ENCODE data around the gene DHRSX.

The DHRSX gene

GRCh38 chrX:2423899-2424298 lies 76.9 kb downstream of the DHRSX start:
- ChIA-PET CTCF (no interaction called here), POLR2A (no interaction called here)
- H3K4me3 ChIP-seq (ENCODE audit: low read depth, low read length) = no peak overlapping the region
- no peaks in the 10 kb centered on the region; a peak in 1 of 3 replicates for H3K36me3 ChIP-seq (ENCODE audit: control insufficient read depth in 2 of 2, insufficient read depth in 1 of 2, low read length in 2 of 2)
- no peak overlapping the region for H3K27ac ChIP-seq (ENCODE audit: extremely low read depth, low read depth, low read length)
- H3K9me3 ChIP-seq (ENCODE audit: control insufficient read depth, insufficient read depth, low read depth, low read length) = no peaks in the 10 kb centered on the region
- H3K4me1 ChIP-seq (ENCODE audit: control insufficient read depth, insufficient read depth, low read length) = no peaks in the 10 kb centered on the region
- peak; percentile 89 for TF ChIP-seq ZFP69B (tag by site-specific recombination; IDR thresholded peaks at IDR 0.05)
- TF ChIP-seq, protein P1, sequence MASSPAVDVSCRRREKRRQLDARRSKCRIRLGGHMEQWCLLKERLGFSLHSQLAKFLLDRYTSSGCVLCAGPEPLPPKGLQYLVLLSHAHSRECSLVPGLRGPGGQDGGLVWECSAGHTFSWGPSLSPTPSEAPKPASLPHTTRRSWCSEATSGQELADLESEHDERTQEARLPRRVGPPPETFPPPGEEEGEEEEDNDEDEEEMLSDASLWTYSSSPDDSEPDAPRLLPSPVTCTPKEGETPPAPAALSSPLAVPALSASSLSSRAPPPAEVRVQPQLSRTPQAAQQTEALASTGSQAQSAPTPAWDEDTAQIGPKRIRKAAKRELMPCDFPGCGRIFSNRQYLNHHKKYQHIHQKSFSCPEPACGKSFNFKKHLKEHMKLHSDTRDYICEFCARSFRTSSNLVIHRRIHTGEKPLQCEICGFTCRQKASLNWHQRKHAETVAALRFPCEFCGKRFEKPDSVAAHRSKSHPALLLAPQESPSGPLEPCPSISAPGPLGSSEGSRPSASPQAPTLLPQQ (tag by site-specific recombination; IDR thresholded peaks at IDR 0.05) = peak; percentile 97
- TF ChIP-seq YY1 (tag by site-specific recombination; IDR thresholded peaks at IDR 0.05) = no peak
- no peak for TF ChIP-seq ZNF138 (tag by site-specific recombination; IDR thresholded peaks at IDR 0.05; ENCODE audit: borderline replicate concordance)
- TF ChIP-seq ZNF747 (tag by site-specific recombination; IDR thresholded peaks at IDR 0.05) = no peak

DNA sequence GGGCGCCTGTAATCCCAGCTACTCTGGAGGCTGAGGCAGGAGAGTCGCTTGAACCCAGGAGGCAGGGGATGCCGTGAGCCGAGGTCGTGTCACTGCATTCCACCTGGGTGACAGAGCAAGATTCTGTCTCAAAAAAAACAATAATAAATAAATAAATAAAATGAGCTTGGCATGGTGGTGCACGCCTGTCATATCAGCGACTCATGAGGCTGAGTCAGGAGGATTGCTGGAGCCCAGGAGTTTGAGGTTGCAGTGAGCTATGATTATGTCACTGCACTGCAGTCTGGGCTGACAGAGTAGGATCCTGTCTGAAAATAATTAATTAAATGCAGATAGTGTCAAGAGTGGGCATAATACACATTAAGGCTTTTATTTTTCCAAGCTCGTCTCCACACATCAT lies 77.5 kb downstream of the DHRSX start:
- ChIA-PET POLR2A (no interaction called here), CTCF (no interaction called here)
- H3K27ac ChIP-seq (ENCODE audit: extremely low read depth, low read depth, low read length) = no peak overlapping the region
- TF ChIP-seq ZFP41 (tag by site-specific recombination; IDR thresholded peaks at IDR 0.05; ENCODE audit: borderline replicate concordance) = no peak
- no peak for TF ChIP-seq ZNF221 (tag by site-specific recombination; IDR thresholded peaks at IDR 0.05; ENCODE audit: borderline replicate concordance)
- no peak for TF ChIP-seq ZNF768 (tag by site-specific recombination; IDR thresholded peaks at IDR 0.05)
- TF ChIP-seq, protein P2, sequence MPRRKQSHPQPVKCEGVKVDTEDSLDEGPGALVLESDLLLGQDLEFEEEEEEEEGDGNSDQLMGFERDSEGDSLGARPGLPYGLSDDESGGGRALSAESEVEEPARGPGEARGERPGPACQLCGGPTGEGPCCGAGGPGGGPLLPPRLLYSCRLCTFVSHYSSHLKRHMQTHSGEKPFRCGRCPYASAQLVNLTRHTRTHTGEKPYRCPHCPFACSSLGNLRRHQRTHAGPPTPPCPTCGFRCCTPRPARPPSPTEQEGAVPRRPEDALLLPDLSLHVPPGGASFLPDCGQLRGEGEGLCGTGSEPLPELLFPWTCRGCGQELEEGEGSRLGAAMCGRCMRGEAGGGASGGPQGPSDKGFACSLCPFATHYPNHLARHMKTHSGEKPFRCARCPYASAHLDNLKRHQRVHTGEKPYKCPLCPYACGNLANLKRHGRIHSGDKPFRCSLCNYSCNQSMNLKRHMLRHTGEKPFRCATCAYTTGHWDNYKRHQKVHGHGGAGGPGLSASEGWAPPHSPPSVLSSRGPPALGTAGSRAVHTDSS (tag by site-specific recombination; IDR thresholded peaks at IDR 0.05) = no peak
- TF ChIP-seq ZNF114 (tag by site-specific recombination; IDR thresholded peaks at IDR 0.05) = no peak
- no peak for TF ChIP-seq ZNF776 (tag by site-specific recombination; IDR thresholded peaks at IDR 0.05; ENCODE audit: borderline replicate concordance)
- TF ChIP-seq ZNF202 (tag by site-specific recombination; IDR thresholded peaks at IDR 0.05; ENCODE audit: borderline replicate concordance) = no peak
- TF ChIP-seq ZNF639 (tag by site-specific recombination; IDR thresholded peaks at IDR 0.05) = peak; percentile 52; the same call in 1 of the 2 replicates
- TF ChIP-seq ZNF548 (tag by site-specific recombination; IDR thresholded peaks at IDR 0.05) = no peak
- no peak for TF ChIP-seq ZNF660 (tag by site-specific recombination; IDR thresholded peaks at IDR 0.05)
- TF ChIP-seq, protein P3, sequence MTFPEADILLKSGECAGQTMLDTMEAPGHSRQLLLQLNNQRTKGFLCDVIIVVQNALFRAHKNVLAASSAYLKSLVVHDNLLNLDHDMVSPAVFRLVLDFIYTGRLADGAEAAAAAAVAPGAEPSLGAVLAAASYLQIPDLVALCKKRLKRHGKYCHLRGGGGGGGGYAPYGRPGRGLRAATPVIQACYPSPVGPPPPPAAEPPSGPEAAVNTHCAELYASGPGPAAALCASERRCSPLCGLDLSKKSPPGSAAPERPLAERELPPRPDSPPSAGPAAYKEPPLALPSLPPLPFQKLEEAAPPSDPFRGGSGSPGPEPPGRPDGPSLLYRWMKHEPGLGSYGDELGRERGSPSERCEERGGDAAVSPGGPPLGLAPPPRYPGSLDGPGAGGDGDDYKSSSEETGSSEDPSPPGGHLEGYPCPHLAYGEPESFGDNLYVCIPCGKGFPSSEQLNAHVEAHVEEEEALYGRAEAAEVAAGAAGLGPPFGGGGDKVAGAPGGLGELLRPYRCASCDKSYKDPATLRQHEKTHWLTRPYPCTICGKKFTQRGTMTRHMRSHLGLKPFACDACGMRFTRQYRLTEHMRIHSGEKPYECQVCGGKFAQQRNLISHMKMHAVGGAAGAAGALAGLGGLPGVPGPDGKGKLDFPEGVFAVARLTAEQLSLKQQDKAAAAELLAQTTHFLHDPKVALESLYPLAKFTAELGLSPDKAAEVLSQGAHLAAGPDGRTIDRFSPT (tag by site-specific recombination; IDR thresholded peaks at IDR 0.05) = peak; percentile 56; the same call in 1 of the 2 replicates
- no peak for TF ChIP-seq ZNF140 (tag by site-specific recombination; IDR thresholded peaks at IDR 0.05)
- TF ChIP-seq, protein P4, sequence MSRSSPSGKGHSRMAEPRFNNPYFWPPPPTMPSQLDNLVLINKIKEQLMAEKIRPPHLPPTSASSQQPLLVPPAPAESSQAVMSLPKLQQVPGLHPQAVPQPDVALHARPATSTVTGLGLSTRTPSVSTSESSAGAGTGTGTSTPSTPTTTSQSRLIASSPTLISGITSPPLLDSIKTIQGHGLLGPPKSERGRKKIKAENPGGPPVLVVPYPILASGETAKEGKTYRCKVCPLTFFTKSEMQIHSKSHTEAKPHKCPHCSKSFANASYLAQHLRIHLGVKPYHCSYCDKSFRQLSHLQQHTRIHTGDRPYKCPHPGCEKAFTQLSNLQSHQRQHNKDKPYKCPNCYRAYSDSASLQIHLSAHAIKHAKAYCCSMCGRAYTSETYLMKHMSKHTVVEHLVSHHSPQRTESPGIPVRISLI (tag by site-specific recombination; IDR thresholded peaks at IDR 0.05) = no peak
- no peak for TF ChIP-seq ZFP69B (tag by site-specific recombination; IDR thresholded peaks at IDR 0.05)
- no peak for TF ChIP-seq ZNF664 (tag by site-specific recombination; IDR thresholded peaks at IDR 0.05)
- no peak for TF ChIP-seq ZBTB49 (tag by site-specific recombination; IDR thresholded peaks at IDR 0.05; ENCODE audit: low read depth)
- no peak for TF ChIP-seq YY1 (tag by site-specific recombination; IDR thresholded peaks at IDR 0.05)
- TF ChIP-seq ZNF629 (tag by site-specific recombination; IDR thresholded peaks at IDR 0.05) = peak; percentile 40

More for the DNA sequence above, 77.5 kb downstream of the DHRSX start:
- Histone ChIP-seq H3K9me3 (ENCODE audit: control insufficient read depth, insufficient read depth, low read depth, low read length) (no peaks in the 10 kb centered on the region), H3K4me3 (ENCODE audit: low read depth, low read length) (no peak overlapping the region), H3K4me1 (ENCODE audit: control insufficient read depth, insufficient read depth, low read length) (no peaks in the 10 kb centered on the region), H3K36me3 (ENCODE audit: control insufficient read depth in 2 of 2, insufficient read depth in 1 of 2, low read length in 2 of 2) (no peaks in the 10 kb centered on the region; a peak in 1 of 3 replicates)

Data from HEK293 (cell line).